K562 (cell line): Measurements from ENCODE around the gene NR6A1. TPM values are rescaled to one million over a fixed set of nuclear protein-coding genes. Genes with fewer than 3 reads are reported as not detected.

Experiments
- ARID1B ChIP-seq: fragments of 450-650 bp; IDR thresholded peaks from 2 replicates; pipeline ENCODE4 v1.6.1; 2016; ENCODE audit warnings: antibody characterized with exemption, mild to moderate bottlenecking, inconsistent platforms
- ARID2 ChIP-seq: fragments of 450-650 bp; IDR thresholded peaks from 2 replicates; pipeline ENCODE4 v1.6.1; 2017; ENCODE audit warnings: antibody characterized with exemption, mild to moderate bottlenecking
- HDAC2 ChIP-seq: fragments of 450-650 bp; IDR thresholded peaks from 2 replicates; pipeline ENCODE4 v1.6.1; 2016; ENCODE audit warnings: mild to moderate bottlenecking
- HNRNPLL ChIP-seq: fragments of 200-400 bp; formaldehyde crosslinking; IDR thresholded peaks from 2 replicates; pipeline ENCODE4 v1.6.1; 2017; ENCODE audit warnings: low read length, low read depth, mild to moderate bottlenecking; ENCODE audit not compliant: poor library complexity, severe bottlenecking
- KLF16 ChIP-seq: IDR thresholded peaks from 2 replicates; pipeline ENCODE4 v1.6.1; 2016; ENCODE audit warnings: antibody characterized with exemption
- MTA2 ChIP-seq: fragments of 450-650 bp; IDR thresholded peaks from 2 replicates; pipeline ENCODE4 v1.6.1; 2016; ENCODE audit warnings: low read depth
- NCOA1 ChIP-seq: fragments of 450-650 bp; IDR thresholded peaks from 2 replicates; pipeline ENCODE4 v1.6.1; 2016; ENCODE audit warnings: low read depth
- PHB ChIP-seq: fragments of 250-450 bp; sonication (Bioruptor Pico); IDR thresholded peaks from 2 replicates; pipeline ENCODE4 v1.5.0; 2021
- PML ChIP-seq: IDR thresholded peaks from 2 replicates; pipeline ENCODE4 v1.6.1; 2012; ENCODE audit warnings: low read length, inconsistent platforms
- PPARD ChIP-seq: fragments of 250-450 bp; sonication (Bioruptor Pico); IDR thresholded peaks from 2 replicates; pipeline ENCODE4 v1.8.0; 2022; ENCODE audit warnings: inconsistent platforms, mild to moderate bottlenecking, moderate library complexity
- RFX1 ChIP-seq: fragments of 450-650 bp; IDR thresholded peaks from 2 replicates; pipeline ENCODE4 v1.6.1; 2016; ENCODE audit warnings: mild to moderate bottlenecking, moderate library complexity
- TCF7 ChIP-seq: sonication (generic); IDR thresholded peaks from 2 replicates; pipeline ENCODE4 v1.6.1; 2016; ENCODE audit warnings: antibody characterized with exemption, borderline replicate concordance
- ZBTB17 ChIP-seq: fragments of 450-650 bp; formaldehyde crosslinking; IDR thresholded peaks from 2 replicates; pipeline ENCODE4 v1.4.0; 2020; ENCODE audit warnings: mild to moderate bottlenecking
- ZBTB8A ChIP-seq: fragments of 450-650 bp; IDR thresholded peaks from 2 replicates; pipeline ENCODE4 v1.6.1; 2018; ENCODE audit warnings: mild to moderate bottlenecking, moderate library complexity; ENCODE audit not compliant: partially characterized antibody
- ZNF12 ChIP-seq: sonication (generic); formaldehyde crosslinking; IDR thresholded peaks from 2 replicates; pipeline ENCODE4 v1.4.0; 2020; ENCODE audit warnings: mild to moderate bottlenecking, missing genetic modification reagents
- ZNF41 ChIP-seq: fragments of 250-450 bp; sonication (Bioruptor Pico); conservative IDR thresholded peaks from 2 replicates; pipeline ENCODE4 v1.4.0; 2020; ENCODE audit warnings: mild to moderate bottlenecking
- ZNF707 ChIP-seq: fragments of 250-450 bp; sonication (Bioruptor Pico); conservative IDR thresholded peaks from 2 replicates; pipeline ENCODE4 v1.8.0; 2022; ENCODE audit warnings: inconsistent platforms, mild to moderate bottlenecking, moderate library complexity
- ZNF77 ChIP-seq: fragments of 250-450 bp; sonication (Bioruptor Pico); IDR thresholded peaks from 2 replicates; pipeline ENCODE4 v1.5.0; 2020
- polyA plus RNA-seq, 8 experiments: library from polyadenylated mRNA; depleted of rRNA in 4 of 8; stranded (reverse) in 5 of 8; unstranded in 3 of 8; fragments of >200 nt; fragmentation: Nextera tagmentation in 2 of 8; fragmentation: Illumina TruSeq in 1 of 8; extraction: Ambion mirVana in 2 of 8; extraction: Trizol in 1 of 8; gene quantifications; 2 replicates each; pipeline versions ENCODE4 v1.2.1 to v1.2.3, GENCODE V29; 2011 to 2014; ENCODE audit warnings: inconsistent platforms in 1 of 8, missing spikeins in 1 of 8
- total RNA-seq, 7 experiments: library from RNA; depleted of rRNA in 6 of 7; stranded (reverse); fragments of >200 nt in 6 of 7; fragmentation: Illumina TruSeq in 2 of 7; extraction: Trizol in 2 of 7; gene quantifications; 2 replicates each; pipeline versions ENCODE4 v1.2.1 to v1.2.3, GENCODE V29; 2011 to 2021; ENCODE audit warnings: low replicate concordance in 1 of 7
- TF ChIP-seq, protein P1 (sequence below): fragments of 450-650 bp; IDR thresholded peaks from 2 replicates; pipeline ENCODE4 v1.6.1; 2017; ENCODE audit warnings: mild to moderate bottlenecking, moderate library complexity
- TF ChIP-seq, protein P2 (sequence below): fragments of 250-450 bp; sonication (Bioruptor Pico); IDR thresholded peaks from 2 replicates; pipeline ENCODE4 v1.8.0; 2022; ENCODE audit warnings: moderate library complexity, mild to moderate bottlenecking, inconsistent platforms
- TF ChIP-seq, protein P3 (sequence below): fragments of 250-450 bp; sonication (Bioruptor Pico); IDR thresholded peaks from 2 replicates; pipeline ENCODE4 v1.4.0; 2020
- TF ChIP-seq, protein P4 (sequence below): fragments of 250-450 bp; sonication (Bioruptor Pico); IDR thresholded peaks from 2 replicates; pipeline ENCODE4 v1.4.0; 2020; ENCODE audit warnings: mild to moderate bottlenecking, moderate library complexity
- TF ChIP-seq, protein P5 (sequence below): IDR thresholded peaks from 2 replicates; pipeline ENCODE4 v1.6.1; 2011; ENCODE audit warnings: borderline replicate concordance, low read depth, mild to moderate bottlenecking, moderate library complexity, low read length; ENCODE audit not compliant: insufficient read depth, poor library complexity, severe bottlenecking

The NR6A1 gene
- total and polyA plus RNA-seq, 9 of the 15 experiments (the other 6 are each of a cell fraction or from before 2014, with no cell fraction given): 9.7 to 55.4 (median 28.3) TPM

DNA sequence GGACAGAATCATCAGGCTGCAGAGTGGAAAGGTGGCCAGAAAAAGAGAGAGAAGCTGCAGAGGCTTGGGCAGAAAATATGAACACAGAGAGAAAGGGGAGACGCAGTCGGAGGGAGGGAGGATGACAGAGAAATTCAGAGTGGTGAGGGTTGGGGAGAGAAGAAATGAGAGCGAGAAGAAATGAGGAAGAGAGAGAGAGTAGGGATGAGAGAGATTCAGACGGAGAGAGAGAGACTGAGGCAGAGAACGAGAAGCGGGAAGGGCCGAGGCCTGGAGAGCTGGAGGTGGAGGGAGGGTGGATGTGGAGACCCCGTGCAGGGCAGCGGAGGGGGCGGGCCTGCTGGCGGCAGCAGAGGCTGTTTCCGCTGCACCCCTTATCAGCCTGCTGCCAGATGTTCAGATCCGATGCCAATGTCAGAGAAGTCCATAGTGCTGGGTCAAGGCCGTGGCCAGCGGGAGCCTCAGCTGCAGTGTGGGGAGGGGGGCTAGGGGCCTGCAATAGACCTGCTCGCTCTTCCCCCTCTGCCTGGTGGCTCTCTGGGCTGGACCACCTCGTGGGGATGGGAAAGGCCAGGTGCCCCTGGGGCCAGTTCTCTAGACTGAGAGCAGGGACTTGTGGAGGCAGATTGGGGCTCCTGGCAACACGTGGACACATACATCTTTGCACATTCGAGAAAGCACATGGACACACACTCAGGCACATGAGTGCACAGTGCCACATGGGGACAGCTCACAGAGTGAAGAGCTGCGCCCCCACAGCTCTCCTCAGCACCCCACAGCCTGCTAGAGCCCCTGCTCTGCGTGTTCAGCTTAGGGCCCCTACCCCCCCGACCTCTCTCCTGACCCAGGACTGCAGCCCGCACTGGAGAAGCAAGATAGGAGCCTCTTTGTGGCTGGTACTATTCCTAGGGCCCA, 259.0 kb downstream of the NR6A1 start (continued):
- TF ChIP-seq, protein P1, sequence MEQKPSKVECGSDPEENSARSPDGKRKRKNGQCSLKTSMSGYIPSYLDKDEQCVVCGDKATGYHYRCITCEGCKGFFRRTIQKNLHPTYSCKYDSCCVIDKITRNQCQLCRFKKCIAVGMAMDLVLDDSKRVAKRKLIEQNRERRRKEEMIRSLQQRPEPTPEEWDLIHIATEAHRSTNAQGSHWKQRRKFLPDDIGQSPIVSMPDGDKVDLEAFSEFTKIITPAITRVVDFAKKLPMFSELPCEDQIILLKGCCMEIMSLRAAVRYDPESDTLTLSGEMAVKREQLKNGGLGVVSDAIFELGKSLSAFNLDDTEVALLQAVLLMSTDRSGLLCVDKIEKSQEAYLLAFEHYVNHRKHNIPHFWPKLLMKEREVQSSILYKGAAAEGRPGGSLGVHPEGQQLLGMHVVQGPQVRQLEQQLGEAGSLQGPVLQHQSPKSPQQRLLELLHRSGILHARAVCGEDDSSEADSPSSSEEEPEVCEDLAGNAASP: no peak
- TF ChIP-seq TCF7 (no peak), ZNF12 (CRISPR knock-in tag) (no peak), ZBTB17 (CRISPR knock-in tag) (no peak), ARID1B (peak; percentile 85), MTA2 (peak; percentile 37; the same call in 1 of the 2 replicates), KLF16 (no peak), ZBTB8A (no peak), PHB (CRISPR knock-in tag) (no peak), ZNF77 (CRISPR knock-in tag) (no peak), PPARD (CRISPR knock-in tag) (no peak), HNRNPLL (no peak), ARID2 (no peak), ZNF41 (CRISPR knock-in tag) (no peak), ZNF707 (no peak), PML (no peak), NCOA1 (no peak), RFX1 (no peak), HDAC2 (no peak)
- TF ChIP-seq, protein P2, sequence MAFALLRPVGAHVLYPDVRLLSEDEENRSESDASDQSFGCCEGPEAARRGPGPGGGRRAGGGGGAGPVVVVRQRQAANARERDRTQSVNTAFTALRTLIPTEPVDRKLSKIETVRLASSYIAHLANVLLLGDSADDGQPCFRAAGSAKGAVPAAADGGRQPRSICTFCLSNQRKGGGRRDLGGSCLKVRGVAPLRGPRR (CRISPR knock-in tag): no peak
- TF ChIP-seq, protein P3, sequence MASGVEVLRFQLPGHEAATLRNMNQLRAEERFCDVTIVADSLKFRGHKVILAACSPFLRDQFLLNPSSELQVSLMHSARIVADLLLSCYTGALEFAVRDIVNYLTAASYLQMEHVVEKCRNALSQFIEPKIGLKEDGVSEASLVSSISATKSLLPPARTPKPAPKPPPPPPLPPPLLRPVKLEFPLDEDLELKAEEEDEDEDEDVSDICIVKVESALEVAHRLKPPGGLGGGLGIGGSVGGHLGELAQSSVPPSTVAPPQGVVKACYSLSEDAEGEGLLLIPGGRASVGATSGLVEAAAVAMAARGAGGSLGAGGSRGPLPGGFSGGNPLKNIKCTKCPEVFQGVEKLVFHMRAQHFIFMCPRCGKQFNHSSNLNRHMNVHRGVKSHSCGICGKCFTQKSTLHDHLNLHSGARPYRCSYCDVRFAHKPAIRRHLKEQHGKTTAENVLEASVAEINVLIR: no peak
- TF ChIP-seq, protein P4, sequence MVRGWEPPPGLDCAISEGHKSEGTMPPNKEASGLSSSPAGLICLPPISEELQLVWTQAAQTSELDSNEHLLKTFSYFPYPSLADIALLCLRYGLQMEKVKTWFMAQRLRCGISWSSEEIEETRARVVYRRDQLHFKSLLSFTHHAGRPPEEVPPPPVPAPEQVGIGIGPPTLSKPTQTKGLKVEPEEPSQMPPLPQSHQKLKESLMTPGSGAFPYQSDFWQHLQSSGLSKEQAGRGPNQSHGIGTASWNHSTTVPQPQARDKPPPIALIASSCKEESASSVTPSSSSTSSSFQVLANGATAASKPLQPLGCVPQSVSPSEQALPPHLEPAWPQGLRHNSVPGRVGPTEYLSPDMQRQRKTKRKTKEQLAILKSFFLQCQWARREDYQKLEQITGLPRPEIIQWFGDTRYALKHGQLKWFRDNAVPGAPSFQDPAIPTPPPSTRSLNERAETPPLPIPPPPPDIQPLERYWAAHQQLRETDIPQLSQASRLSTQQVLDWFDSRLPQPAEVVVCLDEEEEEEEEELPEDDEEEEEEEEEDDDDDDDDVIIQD (CRISPR knock-in tag): no peak
- TF ChIP-seq, protein P5, sequence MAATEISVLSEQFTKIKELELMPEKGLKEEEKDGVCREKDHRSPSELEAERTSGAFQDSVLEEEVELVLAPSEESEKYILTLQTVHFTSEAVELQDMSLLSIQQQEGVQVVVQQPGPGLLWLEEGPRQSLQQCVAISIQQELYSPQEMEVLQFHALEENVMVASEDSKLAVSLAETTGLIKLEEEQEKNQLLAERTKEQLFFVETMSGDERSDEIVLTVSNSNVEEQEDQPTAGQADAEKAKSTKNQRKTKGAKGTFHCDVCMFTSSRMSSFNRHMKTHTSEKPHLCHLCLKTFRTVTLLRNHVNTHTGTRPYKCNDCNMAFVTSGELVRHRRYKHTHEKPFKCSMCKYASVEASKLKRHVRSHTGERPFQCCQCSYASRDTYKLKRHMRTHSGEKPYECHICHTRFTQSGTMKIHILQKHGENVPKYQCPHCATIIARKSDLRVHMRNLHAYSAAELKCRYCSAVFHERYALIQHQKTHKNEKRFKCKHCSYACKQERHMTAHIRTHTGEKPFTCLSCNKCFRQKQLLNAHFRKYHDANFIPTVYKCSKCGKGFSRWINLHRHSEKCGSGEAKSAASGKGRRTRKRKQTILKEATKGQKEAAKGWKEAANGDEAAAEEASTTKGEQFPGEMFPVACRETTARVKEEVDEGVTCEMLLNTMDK: no peak
